Nephron progenitor cell (in vitro differentiated cells): Measurements from ENCODE around the gene TFEB.

Experiments used
- DNase-seq: peaks from one replicate; pipeline ENCODE4 v3.0.0; 2021
- H3K27ac Mint-ChIP-seq: 2 replicates; pipeline ENCODE4 v1.8.0; 2021; ENCODE audit warnings: mild to moderate bottlenecking, moderate library complexity, mixed read lengths
- H3K27me3 Mint-ChIP-seq: 2 replicates; pipeline ENCODE4 v1.8.0; 2021; ENCODE audit warnings: mild to moderate bottlenecking, low read depth, mixed read lengths; ENCODE audit not compliant: poor library complexity
- H3K36me3 Mint-ChIP-seq: 2 replicates; pipeline ENCODE4 v1.8.0; 2021; ENCODE audit warnings: low read depth, mixed read lengths
- H3K4me1 Mint-ChIP-seq: 2 replicates; pipeline ENCODE4 v1.8.0; 2021; ENCODE audit warnings: mixed read lengths
- H3K4me3 Mint-ChIP-seq: 2 replicates; pipeline ENCODE4 v1.8.0; 2021; ENCODE audit warnings: mild to moderate bottlenecking, moderate library complexity, mixed read lengths
- H3K9me3 Mint-ChIP-seq: 2 replicates; pipeline ENCODE4 v1.8.0; 2021; ENCODE audit warnings: mild to moderate bottlenecking, moderate library complexity, mixed read lengths
- CTCF ChIP-seq: fragments of 200-600 bp; sonication (generic); IDR thresholded peaks from 2 replicates; pipeline ENCODE4 v1.5.0; 2021; ENCODE audit warnings: antibody characterized with exemption

Gene TFEB

DNA sequence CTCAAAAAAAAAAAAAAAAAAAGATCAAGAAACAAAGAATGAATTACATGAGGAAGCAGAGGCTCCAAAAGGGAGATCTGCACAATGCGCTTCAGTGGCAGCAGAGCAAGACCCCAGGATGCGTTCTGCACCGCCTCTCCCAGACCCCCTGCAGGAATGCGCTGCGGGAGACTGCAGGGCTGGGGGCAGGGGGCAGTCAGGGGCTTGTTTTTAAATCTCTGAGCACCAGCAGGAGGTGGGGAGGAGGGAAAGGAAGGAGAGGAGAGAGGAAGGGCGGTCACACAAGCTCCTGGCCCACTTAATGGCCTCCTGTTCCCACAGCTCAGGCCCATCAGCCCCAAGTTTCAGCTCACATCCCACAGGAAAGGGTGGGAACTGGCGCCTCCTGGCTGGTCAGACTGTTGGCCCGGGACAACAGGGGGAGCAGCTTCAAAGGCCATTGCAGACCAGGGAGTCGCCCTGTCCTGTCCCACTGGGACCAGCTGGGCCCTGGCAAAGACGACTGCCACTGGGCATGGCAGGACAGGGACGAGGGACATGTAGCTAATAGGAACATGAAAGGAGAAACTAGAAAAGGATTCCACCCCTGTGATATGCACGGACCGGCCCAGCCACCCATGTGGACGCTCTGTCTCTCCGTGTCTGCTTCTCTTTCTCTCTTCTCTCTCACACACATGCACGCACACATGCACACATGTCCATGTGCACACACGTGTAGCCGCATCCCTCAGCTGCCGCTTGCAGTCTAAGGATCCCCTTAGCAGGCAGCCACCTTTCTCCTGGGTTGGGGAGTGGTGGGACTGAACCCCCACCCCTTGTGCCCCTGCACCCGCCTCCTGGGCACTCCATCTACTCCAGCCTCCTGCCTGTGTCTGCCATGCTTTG lies 34.7 kb downstream of the TFEB start:
- peak overlapping the region; percentile 90 for H3K27ac Mint-ChIP-seq
- TF ChIP-seq CTCF = no peak

GRCh38 chr6:41699063-41699462 lies 36.3 kb downstream of the TFEB start:
- Mint-ChIP-seq H3K9me3 (no peaks in the 10 kb centered on the region), H3K4me1 (peaks cover 51% of the 10 kb centered on the region), H3K27ac (no peak overlapping the region), H3K36me3 (no peaks in the 10 kb centered on the region), H3K4me3 (no peak overlapping the region), H3K27me3 (peaks cover 11% of the 10 kb centered on the region)
- no peak for TF ChIP-seq CTCF
- no peak for DNase-seq

More for the DNA sequence above, 34.7 kb downstream of the TFEB start:
- Mint-ChIP-seq H3K27me3 (peaks cover 12% of the 10 kb centered on the region), H3K9me3 (no peaks in the 10 kb centered on the region), H3K36me3 (no peaks in the 10 kb centered on the region), H3K4me3 (peak overlapping the region; percentile 52), H3K4me1 (peaks cover 61% of the 10 kb centered on the region)
- DNase-seq = peak; percentile 31

GRCh38 chr6:41697861-41698781 lies 37.3 kb downstream of the TFEB start:
- Mint-ChIP-seq H3K4me1 (peaks cover 43% of the 10 kb centered on the region), H3K4me3 (no peak overlapping the region), H3K9me3 (no peaks in the 10 kb centered on the region), H3K27me3 (peaks cover 12% of the 10 kb centered on the region), H3K27ac (peak overlapping the region; percentile 96), H3K36me3 (no peaks in the 10 kb centered on the region)
- TF ChIP-seq CTCF = no peak
- no peak for DNase-seq

- no peak overlapping the region for H3K27ac Mint-ChIP-seq
- no peak for DNase-seq
- no peak overlapping the region for H3K4me3 Mint-ChIP-seq
- TF ChIP-seq CTCF = no peak
- peaks cover 12% of the 10 kb centered on the region for H3K27me3 Mint-ChIP-seq
- H3K4me1 Mint-ChIP-seq = peaks cover 43% of the 10 kb centered on the region
- no peaks in the 10 kb centered on the region for H3K9me3 Mint-ChIP-seq
- H3K36me3 Mint-ChIP-seq = no peaks in the 10 kb centered on the region
Measured at GRCh38 chr6:41696788-41697187, 38.6 kb downstream of the TFEB start.

GRCh38 chr6:41695825-41696224 lies 39.6 kb downstream of the TFEB start:
- no peak for TF ChIP-seq CTCF
- Mint-ChIP-seq H3K4me3 (no peak overlapping the region), H3K36me3 (no peaks in the 10 kb centered on the region), H3K27me3 (peaks cover 14% of the 10 kb centered on the region), H3K27ac (no peak overlapping the region), H3K9me3 (no peaks in the 10 kb centered on the region), H3K4me1 (peaks cover 35% of the 10 kb centered on the region)
- DNase-seq = no peak
